DMS79 treated with DMSO at 0.1 percent for 48 hours (cell line): Measurements from ENCODE around the gene SAP30L.

ENCODE experiments used
- DNase-seq: peaks from one replicate; lab custom pipeline; 2025; lab: John Stamatoyannopoulos, UW

Gene SAP30L

DNA sequence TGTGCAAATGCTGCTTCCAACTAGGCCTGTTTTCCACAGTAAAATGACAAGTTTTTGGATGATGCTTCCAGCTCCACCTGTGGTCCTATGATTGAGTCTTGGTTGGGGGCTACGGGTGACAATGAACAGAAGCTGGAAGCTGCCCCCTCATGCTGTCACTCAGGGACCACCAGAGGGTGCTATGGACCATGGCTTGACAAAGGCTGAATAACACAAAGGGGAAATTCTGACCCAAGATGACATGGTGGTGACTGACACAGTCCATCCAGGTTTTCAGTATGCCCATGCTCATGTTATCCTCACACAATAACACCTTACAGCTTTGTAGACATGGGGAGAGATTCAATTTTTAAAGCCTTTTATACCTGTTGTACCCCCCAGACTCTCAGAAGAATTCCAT lies 23.9 kb upstream of the SAP30L start:
- no peak for DNase-seq

DNA sequence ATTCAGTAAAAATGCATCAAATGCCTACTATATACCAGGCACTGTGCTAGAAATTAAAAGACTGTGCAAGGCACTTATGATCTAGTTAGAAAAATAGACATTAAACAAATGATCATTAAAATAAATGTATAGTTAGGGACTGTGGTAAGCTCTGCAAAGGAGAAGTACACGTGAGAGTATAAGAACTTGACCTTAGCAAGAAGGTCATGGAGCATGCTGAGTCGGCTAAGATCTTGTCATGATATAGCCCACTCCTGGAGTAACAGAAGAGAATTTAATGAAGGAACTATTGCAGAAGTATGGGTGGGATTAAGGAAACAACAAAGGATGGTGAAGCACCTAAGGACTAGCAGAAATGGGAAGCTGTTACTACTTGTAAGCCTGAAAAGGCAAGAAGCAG lies 23.5 kb upstream of the SAP30L start:
- no peak for DNase-seq

DNA sequence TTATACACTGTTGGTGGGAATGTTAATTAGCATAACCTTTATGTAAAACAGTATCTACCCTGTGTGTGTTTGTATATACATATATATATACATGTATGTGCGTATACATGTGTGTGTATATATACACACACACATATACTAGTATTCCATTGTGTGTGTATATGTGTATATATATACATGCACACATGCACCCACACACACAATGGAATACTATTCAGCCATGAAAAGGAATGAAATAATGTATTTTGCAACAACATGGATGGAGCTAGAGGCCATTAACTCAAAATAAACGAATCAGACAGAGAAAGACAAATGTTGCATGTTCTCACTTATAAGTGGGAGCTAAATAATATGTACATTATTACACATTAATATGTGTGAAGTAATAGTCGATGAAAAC lies 17.6 kb upstream of the SAP30L start:
- DNase-seq: no peak

DNA sequence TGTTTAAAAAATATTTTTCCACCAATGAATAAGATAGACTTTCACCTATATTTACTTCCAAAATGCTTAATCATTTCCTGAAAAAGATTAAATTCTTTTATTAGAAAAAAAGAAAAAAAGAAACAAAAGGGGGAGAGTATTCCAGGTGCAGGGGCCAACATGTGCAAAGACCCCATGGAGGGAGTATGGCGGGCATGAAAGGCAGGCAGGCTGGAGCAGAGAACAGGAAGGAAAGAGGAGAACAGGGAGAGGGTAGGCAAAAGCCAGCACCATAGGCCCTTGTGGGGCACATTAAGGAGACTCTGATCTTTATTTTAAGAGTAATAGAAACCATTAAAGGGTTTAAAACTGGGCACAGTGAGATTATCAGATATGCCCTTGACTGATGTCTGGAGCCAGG lies 16.5 kb upstream of the SAP30L start:
- DNase-seq: no peak

DNA sequence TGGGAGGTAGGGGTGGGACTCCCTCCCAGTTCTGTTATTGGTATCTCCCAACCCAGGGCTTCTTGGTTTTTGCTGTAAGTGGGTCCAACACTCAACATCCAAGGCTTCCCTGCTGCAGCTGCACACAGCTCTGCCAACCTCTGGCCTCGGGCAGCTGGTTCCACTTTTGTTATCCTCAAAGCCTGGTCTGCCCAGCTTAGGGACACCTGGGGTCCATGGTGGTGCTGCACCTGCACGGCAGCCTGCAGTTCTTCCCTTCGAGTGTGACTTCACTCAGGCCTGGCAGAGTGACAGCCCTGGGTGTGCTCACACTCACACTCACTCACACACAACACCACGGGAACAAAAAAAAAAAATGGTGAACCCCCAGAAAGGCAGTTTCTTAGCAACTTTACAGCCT lies 15.3 kb upstream of the SAP30L start:
- DNase-seq: no peak

DNA sequence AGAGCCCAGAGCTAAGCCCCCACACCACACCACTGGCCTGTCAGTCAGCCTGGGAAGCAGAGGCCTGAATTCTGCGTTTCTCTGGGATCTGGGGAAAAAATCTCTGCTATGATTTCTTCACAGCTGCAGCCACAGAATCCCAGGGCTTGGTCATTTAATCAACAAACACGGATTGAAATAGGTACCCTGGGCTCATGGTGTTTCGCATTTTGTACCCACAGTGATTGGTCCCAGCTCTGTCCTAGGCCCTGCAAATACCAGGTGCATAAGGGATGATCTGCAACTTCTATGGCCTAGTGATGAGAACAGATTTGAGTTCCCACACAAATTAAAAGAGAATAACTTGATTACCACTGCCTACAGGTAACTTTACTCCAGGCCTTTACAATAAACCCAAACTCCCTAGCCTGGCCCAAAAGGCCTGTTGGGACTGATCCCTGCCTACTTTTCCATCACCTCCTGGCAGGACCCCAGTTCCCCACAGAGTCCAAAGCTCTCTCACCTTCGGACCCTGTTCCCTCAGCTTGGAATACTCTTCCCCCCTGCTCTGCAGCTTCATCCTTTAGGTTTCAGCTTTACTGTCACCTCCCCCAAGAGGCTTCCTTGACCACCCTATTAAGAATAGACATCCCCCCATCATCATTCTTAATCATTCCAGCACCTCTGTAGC lies 14.7 kb upstream of the SAP30L start:
- DNase-seq: no peak

DNA sequence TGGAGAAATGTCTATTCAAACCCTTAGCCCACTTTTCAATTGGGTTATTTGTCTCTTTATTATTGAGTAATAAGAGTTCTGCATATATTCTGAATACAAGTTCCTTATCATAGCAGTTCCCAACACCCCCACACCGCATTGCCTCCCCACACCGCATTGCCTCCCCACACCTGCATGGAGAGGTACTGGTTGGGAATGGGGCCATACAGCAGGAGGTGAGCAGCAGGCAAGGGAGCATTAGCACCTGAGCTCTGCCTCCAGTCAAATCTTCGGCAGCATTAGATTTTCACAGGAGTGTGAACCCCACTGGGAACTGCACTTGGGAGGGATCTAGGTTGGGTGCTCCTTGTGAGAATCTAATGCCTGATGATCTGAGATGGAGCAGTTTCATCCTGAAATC lies 10.6 kb upstream of the SAP30L start:
- no peak for DNase-seq

DNA sequence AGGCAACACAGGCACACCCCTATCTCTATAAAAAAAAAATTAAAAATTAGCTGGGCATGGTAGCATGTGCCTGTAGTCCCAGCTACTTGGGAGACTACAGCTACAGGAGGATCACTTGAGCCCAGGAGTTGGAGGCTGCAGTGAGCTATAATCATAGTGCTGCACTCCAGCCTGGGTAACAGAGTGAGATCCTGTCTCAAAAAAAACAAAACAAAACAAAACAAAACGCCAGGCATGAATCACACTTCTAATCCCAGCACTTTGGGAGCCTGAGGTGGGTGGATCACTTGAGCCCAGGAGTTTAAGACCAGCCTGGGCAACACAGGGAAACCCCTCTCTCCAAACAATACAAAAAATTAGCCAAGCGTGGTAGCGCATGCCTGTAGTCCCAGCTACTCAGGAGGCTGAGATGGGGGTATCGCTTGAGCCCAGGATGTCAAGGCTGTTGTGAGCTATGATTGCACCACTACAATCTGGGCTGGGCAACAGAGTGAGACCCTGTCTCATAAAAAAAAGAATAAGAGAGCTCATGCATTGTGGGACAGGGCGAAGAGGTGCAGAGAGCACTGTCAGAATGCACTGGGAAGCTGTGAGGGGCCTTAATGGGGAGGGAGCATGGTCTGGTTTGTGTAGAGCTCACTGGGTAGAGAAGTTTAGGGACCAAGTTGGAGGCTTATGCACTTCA lies 8.4 kb upstream of the SAP30L start:
- no peak for DNase-seq

DNA sequence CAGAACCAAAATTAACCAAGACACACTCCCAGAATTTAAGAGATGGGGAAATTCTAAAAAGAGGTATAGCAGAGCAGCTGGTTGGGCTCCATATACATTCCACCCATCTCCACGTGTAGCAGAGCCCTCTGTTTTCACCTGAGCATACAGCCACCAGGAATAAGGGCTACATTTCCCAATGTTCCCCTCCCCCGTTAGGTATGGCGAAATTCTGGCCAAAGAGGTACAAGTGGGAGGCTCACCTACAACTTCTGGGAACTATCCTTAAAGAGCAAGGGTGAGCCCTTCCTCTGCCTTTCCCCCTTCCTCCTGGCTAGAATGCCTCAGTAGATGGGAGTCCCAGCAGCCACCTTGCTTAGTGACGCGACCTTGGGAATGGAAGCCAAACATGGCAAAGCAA lies 5.3 kb upstream of the SAP30L start:
- no peak for DNase-seq

DNA sequence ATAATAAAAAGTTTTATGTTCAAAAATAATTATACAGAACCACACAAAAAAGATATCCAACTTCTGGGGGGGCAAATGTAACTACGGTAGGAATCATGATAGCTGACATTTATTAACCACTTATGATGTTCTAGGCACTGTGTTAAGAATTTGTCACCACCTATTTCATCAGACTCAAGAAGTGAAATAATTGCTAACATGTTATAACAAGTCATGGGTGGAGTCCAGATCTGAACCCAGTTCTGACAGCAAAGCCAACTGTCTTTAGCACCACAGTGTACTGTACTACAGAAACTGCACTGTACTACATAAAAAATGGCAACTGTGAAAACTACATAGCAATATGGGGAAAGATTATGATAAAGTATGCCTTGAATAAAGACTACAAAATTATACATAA lies 3.0 kb upstream of the SAP30L start:
- DNase-seq: no peak

DNA sequence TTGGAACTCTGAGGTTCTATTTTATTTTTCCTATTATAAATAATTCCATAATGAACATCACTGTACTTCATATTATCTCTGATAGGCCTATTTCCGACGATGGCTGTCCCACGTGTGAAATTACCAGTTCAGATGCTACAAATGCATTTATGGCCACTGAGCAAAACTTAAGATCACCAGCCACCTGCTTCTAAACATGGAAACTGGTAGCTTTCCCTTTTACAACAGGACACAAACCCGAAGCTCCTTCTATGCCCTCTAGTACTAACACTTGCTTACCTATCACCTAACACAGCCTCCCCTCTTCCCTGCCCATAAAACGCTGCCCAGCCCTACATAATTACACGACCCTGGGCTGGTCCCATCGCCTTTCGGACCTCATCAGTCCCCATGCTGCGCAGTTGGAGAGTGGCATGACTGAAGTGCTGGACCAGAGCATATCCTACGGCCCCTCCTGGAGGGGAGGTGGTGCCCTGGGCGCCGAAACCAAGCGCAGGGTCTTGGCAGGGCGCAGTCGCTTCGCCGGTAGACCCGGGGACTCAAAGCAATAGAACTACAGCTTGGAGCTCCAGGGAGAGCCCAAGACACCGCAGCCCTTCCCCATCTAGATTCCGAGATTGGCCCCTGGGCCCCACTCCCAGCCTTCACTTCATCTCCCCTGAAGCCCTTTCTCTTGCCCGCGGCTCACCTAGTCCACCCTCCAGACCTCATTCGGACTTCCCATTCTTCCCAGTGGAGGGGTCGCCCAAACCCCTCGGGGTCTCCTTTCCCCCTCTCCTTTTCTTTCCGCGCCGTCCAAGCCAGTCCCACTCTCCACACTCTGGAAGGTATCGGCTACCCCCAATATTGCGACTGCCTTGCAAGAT lies 1.0 kb upstream of the SAP30L start:
- DNase-seq: no peak

DNA sequence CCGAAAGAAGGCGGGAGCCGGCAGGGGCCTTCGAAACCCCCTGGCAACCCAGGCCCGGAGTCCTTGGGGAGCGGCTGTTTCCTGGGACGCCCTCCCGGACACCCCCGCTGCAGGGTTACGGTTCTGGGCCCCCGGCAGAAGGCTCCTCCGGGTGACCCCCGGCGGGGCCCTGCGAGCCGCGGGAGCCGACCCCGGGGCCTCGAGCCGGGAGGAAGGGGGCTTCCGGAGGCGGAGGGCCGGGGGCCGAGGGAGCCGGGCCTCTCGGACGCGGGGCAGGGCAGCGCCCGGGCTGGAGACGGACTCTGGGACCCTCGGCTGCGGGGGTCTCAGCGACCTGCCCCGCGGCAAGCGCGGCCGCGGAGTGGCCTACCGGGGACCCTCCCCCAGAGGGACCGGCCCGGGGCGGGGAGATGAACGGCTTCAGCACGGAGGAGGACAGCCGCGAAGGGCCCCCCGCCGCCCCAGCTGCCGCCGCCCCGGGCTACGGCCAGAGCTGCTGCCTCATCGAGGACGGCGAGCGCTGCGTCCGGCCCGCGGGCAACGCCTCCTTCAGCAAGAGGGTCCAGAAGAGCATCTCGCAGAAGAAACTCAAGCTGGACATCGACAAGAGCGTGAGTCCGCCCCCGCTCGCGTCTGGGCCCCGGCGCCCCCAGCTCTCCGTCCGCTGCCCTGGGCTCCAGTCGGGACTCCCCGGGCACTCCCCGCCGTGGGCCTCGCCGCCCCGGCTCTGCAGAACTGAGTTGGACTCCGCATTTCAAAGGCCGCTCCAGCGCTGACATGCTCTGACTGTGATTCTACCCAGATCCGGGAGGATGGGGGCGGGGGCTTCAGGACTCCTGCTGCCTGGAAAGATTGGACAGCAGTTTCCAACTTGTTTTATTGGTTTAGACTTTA lies 645 bp downstream of the SAP30L start:
- DNase-seq: peak; percentile 3

DNA sequence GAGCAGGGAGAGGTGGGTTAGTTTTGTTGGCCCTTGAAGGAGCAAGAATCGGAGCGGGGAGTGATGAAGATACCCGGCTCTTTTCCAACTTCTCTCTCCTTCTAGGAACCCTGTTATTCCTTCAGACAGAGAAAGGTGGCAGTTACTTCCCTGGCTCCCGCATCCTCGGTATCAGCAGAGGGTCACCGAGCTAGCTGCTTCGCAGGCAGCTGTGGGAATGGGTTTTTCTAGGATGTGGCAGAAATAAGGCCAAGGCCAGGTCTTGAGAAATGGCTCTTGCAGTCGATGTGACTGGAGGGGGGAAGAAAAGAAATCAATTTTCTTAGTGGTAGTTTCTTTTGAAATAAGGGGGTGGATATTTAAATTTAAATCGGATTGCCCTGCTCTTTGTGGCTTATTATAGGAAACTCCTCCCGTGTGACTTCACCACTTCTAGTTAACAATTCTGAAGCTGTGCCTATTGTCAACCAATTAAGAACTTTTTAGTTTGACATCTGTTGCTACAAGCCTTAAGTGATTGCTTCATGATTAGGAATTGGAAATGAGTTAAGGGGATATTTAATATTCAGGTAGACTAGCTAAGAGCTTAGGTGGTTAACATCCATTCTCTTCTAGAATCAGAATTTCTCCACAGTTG lies 1.4 kb downstream of the SAP30L start:
- no peak for DNase-seq

DNA sequence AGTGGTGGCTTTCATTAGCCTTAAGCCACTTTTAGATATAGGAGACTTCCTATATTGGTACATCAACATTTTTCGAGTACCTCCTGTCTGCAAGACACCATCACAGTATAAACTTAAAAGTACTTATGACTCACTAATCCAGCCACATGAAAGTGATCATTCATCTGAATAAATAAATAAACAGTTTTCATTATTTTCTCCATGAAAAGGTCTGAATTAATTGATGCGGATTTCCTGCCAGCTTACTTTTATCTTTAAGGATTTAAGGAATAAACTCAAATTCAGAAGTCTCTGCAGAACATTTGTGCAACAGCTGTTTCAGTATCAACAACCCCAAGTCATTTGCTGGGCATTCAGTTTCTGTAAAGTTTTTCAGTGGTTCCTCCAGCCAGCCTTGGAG lies 4.0 kb downstream of the SAP30L start:
- DNase-seq: no peak

DNA sequence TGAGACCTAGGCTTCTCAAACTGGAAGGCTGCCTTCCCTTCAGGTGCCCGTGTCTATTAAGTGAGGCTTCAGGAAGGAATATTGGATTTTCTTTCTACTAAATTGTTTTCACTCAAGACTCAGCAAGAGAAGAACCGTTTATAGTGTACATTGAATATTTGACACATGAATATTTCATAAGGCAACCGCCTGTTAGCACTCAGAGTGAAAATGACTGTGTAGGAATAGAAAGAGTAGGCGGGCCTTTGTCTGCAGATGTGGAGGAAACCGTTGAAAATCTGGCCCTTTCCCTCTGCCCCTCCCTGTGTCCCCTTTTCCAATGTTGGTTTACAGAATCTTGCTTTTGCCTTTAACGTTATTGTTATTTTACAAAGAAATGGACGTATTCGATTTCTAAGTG lies 6.2 kb downstream of the SAP30L start:
- DNase-seq: no peak

DNA sequence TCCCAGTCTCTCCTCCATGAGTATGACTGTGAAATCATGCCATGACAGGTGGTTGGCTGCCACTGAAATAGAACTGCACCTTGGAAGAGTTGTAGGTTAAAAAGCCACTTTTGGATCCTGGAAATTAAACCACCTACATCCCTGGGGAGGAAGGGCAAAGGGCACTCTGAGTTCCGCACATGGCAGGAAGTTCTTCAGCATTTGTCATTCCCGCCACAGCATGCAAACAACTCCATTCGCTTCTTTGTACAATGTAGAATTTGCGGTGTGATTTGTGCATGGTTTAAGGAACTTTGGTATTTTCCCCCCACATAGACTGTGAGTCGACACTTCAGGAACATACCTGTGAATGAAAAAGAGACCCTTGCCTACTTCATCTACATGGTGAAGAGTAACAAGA lies 9.8 kb downstream of the SAP30L start:
- DNase-seq: no peak

DNA sequence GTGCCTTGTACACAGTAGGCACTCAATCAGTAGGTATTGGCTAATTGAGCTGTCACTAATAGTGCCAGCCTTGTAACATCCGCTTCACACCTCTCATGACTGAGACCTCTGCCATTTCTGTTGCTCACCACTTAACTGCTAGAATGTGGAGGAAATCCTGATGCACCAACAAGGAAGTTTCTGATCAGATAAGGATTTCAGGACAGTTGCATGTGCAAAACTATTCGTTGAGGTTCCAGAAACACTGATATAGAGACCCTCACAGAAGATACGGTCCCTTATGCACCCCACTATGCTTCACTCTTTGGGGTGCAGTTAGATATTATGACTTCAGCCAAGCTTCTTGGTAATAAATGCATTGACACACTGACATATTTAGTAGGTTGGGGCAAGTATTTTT lies 10.7 kb downstream of the SAP30L start:
- DNase-seq: no peak

DNA sequence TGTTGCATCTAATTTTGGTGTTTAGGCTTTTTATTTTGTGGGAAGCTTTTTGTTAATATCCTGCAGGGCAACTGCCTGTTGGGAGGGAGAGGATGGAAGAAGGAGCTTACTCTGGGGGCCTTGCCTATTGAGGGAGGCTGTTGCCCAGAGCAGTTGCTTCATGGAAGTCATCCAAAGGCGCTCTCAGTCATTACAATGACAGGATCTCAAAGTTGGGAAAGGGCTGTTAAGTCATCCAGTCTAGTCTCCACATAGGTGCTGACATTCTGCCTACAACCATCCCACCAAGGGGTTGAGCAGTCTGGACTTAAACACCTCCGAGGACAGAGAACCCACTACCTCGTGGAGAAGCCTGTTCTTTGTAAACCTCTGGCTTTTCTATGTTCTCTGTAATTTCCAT lies 13.2 kb downstream of the SAP30L start:
- DNase-seq: no peak

DNA sequence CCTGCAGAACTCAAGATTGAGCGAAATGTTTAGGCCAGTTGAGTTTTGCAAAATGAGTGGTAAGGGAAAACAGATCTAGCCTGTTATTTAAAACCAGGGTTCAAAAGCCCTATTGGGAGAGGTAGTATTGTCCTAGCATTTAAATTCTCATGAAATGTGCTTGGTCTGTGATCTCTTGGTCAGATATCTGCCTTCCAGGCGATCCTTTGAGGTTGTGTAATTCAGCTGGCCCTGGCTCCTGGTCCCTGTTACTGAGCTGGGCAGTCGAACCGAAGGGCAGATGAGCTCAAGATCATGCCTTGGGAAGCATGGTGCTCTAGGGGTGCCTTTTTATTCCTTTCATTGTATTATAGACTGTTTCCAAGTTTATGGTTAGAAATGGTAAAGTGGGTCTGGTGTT lies 14.4 kb downstream of the SAP30L start:
- no peak for DNase-seq

DNA sequence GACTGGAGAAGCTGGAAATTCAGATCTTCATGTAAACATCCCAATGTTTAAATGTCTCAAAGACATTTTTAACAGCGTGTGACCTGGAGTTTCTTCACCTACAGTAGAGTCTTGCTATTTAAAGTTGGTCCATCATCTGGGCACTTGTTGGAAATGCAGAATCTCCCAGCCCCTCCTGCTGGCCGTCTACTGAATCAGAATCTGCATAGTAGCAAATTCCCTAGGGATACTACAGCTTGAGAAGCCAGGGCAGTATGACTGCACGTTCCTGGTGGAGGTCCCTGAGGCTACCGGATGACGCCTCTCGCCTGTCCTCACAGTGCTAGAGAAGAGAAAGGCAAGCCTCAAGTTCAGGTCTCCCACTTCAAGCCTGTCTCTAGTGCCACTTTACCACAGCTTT lies 15.7 kb downstream of the SAP30L start:
- DNase-seq: peak; percentile 15

DNA sequence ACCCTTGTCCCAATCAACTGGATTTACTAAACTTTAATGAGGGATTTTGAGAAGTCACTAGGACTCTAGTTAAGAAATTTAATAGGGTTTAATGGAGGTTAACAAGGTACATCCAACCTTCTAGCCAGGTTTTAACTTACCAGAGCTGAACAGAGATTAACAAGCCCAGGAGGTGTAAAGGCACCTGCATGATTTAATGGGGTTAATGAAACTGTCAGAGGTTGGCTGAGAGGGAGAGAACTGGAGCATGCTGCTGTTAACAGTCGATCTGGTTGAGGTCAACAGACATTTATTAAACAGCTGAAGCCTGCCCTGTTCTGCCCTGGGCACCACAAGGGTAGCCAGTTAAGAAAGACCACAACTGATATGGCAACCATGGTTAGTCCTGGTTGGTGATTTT lies 18.6 kb downstream of the SAP30L start:
- DNase-seq: no peak

DNA sequence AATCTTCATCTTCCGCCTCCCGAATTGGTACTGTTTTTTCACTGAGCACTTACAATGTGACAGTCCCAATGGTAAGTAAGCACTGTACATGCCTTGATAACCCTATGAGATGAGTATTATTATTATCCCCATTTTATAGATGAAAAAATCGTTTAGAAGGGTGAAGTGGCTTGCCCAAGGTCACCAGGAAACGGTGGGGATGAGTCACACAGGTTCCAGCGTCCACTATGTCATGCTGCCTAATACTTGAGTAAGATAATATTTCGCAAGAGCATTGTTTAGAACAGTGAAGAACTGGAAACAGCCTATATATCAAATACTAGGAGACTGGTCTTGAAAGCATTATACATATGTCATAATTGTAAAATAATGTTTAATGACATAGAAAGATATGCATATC lies 19.4 kb downstream of the SAP30L start:
- DNase-seq: no peak
